Measurements from ENCODE around the gene SYT12. TPM values are rescaled to one million over a fixed set of nuclear protein-coding genes. Genes with fewer than 3 reads are reported as not detected.

The SYT12 gene
- polyA plus RNA-seq, 1 donor, result 0.06 TPM

- no CpG with 5 or more reads among the region's 8 CpGs for WGBS (ENCODE audit: insufficient coverage, low lambda C conversion rate)
- Histone ChIP-seq H3K27me3 (ENCODE audit: control insufficient read depth, insufficient read depth, low read length) (no peaks in the 10 kb centered on the region), H3K9me3 (ENCODE audit: control insufficient read depth, low read depth, low read length) (no peaks in the 10 kb centered on the region), H3K36me3 (ENCODE audit: control insufficient read depth, insufficient read depth, low read length) (no peaks in the 10 kb centered on the region), H3K4me1 (ENCODE audit: control insufficient read depth, insufficient read depth, low read length) (no peaks in the 10 kb centered on the region), H3K4me3 (ENCODE audit: low read length) (no peak overlapping the region), H3K27ac (ENCODE audit: low read length) (no peak overlapping the region)
- DNase-seq, result no peak
Measured at GRCh38 chr11:67015048-67015447, 7.9 kb upstream of the SYT12 start.

GRCh38 chr11:67016550-67016949 is 6.4 kb upstream of the SYT12 start:
- H3K9me3 ChIP-seq (ENCODE audit: control insufficient read depth, low read depth, low read length), result no peaks in the 10 kb centered on the region
- no peaks in the 10 kb centered on the region for H3K4me1 ChIP-seq (ENCODE audit: control insufficient read depth, insufficient read depth, low read length)
- WGBS (ENCODE audit: insufficient coverage, low lambda C conversion rate), result 100% methylated on average over 1 of the region's 5 CpGs
- no peak overlapping the region for H3K27ac ChIP-seq (ENCODE audit: low read length)
- H3K4me3 ChIP-seq (ENCODE audit: low read length), result no peak overlapping the region
- no peak for DNase-seq
- no peaks in the 10 kb centered on the region for H3K36me3 ChIP-seq (ENCODE audit: control insufficient read depth, insufficient read depth, low read length)
- H3K27me3 ChIP-seq (ENCODE audit: control insufficient read depth, insufficient read depth, low read length), result no peaks in the 10 kb centered on the region

GRCh38 chr11:67020949-67021348 is 2.0 kb upstream of the SYT12 start:
- no peak for DNase-seq
- peaks cover 13% of the 10 kb centered on the region for H3K4me1 ChIP-seq (ENCODE audit: control insufficient read depth, insufficient read depth, low read length)
- no peak overlapping the region for H3K4me3 ChIP-seq (ENCODE audit: low read length)
- no peak overlapping the region for H3K27ac ChIP-seq (ENCODE audit: low read length)
- no CpG with 5 or more reads among the region's 6 CpGs for WGBS (ENCODE audit: insufficient coverage, low lambda C conversion rate)
- peaks cover 3% of the 10 kb centered on the region for H3K9me3 ChIP-seq (ENCODE audit: control insufficient read depth, low read depth, low read length)
- H3K36me3 ChIP-seq (ENCODE audit: control insufficient read depth, insufficient read depth, low read length), result no peaks in the 10 kb centered on the region
- peaks cover 35% of the 10 kb centered on the region for H3K27me3 ChIP-seq (ENCODE audit: control insufficient read depth, insufficient read depth, low read length)

- no CpG with 5 or more reads among the region's 20 CpGs for WGBS (ENCODE audit: insufficient coverage, low lambda C conversion rate)
- Histone ChIP-seq H3K4me3 (ENCODE audit: low read length) (no peak overlapping the region), H3K4me1 (ENCODE audit: control insufficient read depth, insufficient read depth, low read length) (peaks cover 13% of the 10 kb centered on the region), H3K27ac (ENCODE audit: low read length) (no peak overlapping the region), H3K27me3 (ENCODE audit: control insufficient read depth, insufficient read depth, low read length) (peaks cover 37% of the 10 kb centered on the region), H3K36me3 (ENCODE audit: control insufficient read depth, insufficient read depth, low read length) (no peaks in the 10 kb centered on the region), H3K9me3 (ENCODE audit: control insufficient read depth, low read depth, low read length) (peaks cover 3% of the 10 kb centered on the region)
- peak; percentile 19 to 35 for DNase-seq
Measured at GRCh38 chr11:67022341-67022933, 497 bp upstream of the SYT12 start.

GRCh38 chr11:67023957-67024353 is 1.0 kb downstream of the SYT12 start:
- Histone ChIP-seq H3K36me3 (ENCODE audit: control insufficient read depth, insufficient read depth, low read length) (no peaks in the 10 kb centered on the region), H3K4me1 (ENCODE audit: control insufficient read depth, insufficient read depth, low read length) (peaks cover 13% of the 10 kb centered on the region), H3K27me3 (ENCODE audit: control insufficient read depth, insufficient read depth, low read length) (peaks cover 37% of the 10 kb centered on the region), H3K4me3 (ENCODE audit: low read length) (no peak overlapping the region), H3K9me3 (ENCODE audit: control insufficient read depth, low read depth, low read length) (peaks cover 3% of the 10 kb centered on the region), H3K27ac (ENCODE audit: low read length) (no peak overlapping the region)
- no peak for DNase-seq
- WGBS (ENCODE audit: insufficient coverage, low lambda C conversion rate), result no CpG with 5 or more reads among the region's 6 CpGs

GRCh38 chr11:67024410-67024809 is 1.5 kb downstream of the SYT12 start:
- Histone ChIP-seq H3K9me3 (ENCODE audit: control insufficient read depth, low read depth, low read length) (peaks cover 3% of the 10 kb centered on the region), H3K36me3 (ENCODE audit: control insufficient read depth, insufficient read depth, low read length) (no peaks in the 10 kb centered on the region), H3K4me3 (ENCODE audit: low read length) (no peak overlapping the region), H3K27ac (ENCODE audit: low read length) (no peak overlapping the region), H3K27me3 (ENCODE audit: control insufficient read depth, insufficient read depth, low read length) (peaks cover 37% of the 10 kb centered on the region), H3K4me1 (ENCODE audit: control insufficient read depth, insufficient read depth, low read length) (peaks cover 13% of the 10 kb centered on the region)
- WGBS (ENCODE audit: insufficient coverage, low lambda C conversion rate), result 60% methylated on average over 1 of the region's 5 CpGs
- no peak for DNase-seq

GRCh38 chr11:67024966-67025365 is 2.0 kb downstream of the SYT12 start:
- WGBS (ENCODE audit: insufficient coverage, low lambda C conversion rate), result 100% methylated on average over 1 of the region's 1 CpG

GRCh38 chr11:67025750-67026149 is 2.8 kb downstream of the SYT12 start:
- peaks cover 13% of the 10 kb centered on the region for H3K4me1 ChIP-seq (ENCODE audit: control insufficient read depth, insufficient read depth, low read length)
- H3K9me3 ChIP-seq (ENCODE audit: control insufficient read depth, low read depth, low read length), result peaks cover 3% of the 10 kb centered on the region
- peaks cover 38% of the 10 kb centered on the region for H3K27me3 ChIP-seq (ENCODE audit: control insufficient read depth, insufficient read depth, low read length)
- no peak for DNase-seq
- no CpG with 5 or more reads among the region's 8 CpGs for WGBS (ENCODE audit: insufficient coverage, low lambda C conversion rate)
- H3K27ac ChIP-seq (ENCODE audit: low read length), result no peak overlapping the region
- H3K4me3 ChIP-seq (ENCODE audit: low read length), result no peak overlapping the region
- no peaks in the 10 kb centered on the region for H3K36me3 ChIP-seq (ENCODE audit: control insufficient read depth, insufficient read depth, low read length)

More at GRCh38 chr11:67024966-67025365, 2.0 kb downstream of the SYT12 start:
- DNase-seq, result no peak
- Histone ChIP-seq H3K4me1 (ENCODE audit: control insufficient read depth, insufficient read depth, low read length) (peaks cover 13% of the 10 kb centered on the region), H3K9me3 (ENCODE audit: control insufficient read depth, low read depth, low read length) (peaks cover 3% of the 10 kb centered on the region), H3K36me3 (ENCODE audit: control insufficient read depth, insufficient read depth, low read length) (no peaks in the 10 kb centered on the region), H3K27me3 (ENCODE audit: control insufficient read depth, insufficient read depth, low read length) (peaks cover 37% of the 10 kb centered on the region), H3K4me3 (ENCODE audit: low read length) (no peak overlapping the region), H3K27ac (ENCODE audit: low read length) (no peak overlapping the region)

GRCh38 chr11:67026941-67027340 is 4.0 kb downstream of the SYT12 start:
- Histone ChIP-seq H3K4me1 (ENCODE audit: control insufficient read depth, insufficient read depth, low read length) (peaks cover 13% of the 10 kb centered on the region), H3K27ac (ENCODE audit: low read length) (no peak overlapping the region), H3K27me3 (ENCODE audit: control insufficient read depth, insufficient read depth, low read length) (peaks cover 45% of the 10 kb centered on the region), H3K4me3 (ENCODE audit: low read length) (no peak overlapping the region), H3K9me3 (ENCODE audit: control insufficient read depth, low read depth, low read length) (peaks cover 3% of the 10 kb centered on the region), H3K36me3 (ENCODE audit: control insufficient read depth, insufficient read depth, low read length) (no peaks in the 10 kb centered on the region)
- WGBS (ENCODE audit: insufficient coverage, low lambda C conversion rate), result no CpG with 5 or more reads among the region's 5 CpGs
- no peak for DNase-seq

GRCh38 chr11:67027483-67027930 is 4.6 kb downstream of the SYT12 start:
- WGBS (ENCODE audit: insufficient coverage, low lambda C conversion rate), result no CpG with 5 or more reads among the region's 12 CpGs
- DNase-seq, result peak; percentile 16 to 19
- H3K36me3 ChIP-seq (ENCODE audit: control insufficient read depth, insufficient read depth, low read length), result no peaks in the 10 kb centered on the region
- no peak overlapping the region for H3K4me3 ChIP-seq (ENCODE audit: low read length)
- peaks cover 40% of the 10 kb centered on the region for H3K27me3 ChIP-seq (ENCODE audit: control insufficient read depth, insufficient read depth, low read length)
- peaks cover 3% of the 10 kb centered on the region for H3K9me3 ChIP-seq (ENCODE audit: control insufficient read depth, low read depth, low read length)
- no peak overlapping the region for H3K27ac ChIP-seq (ENCODE audit: low read length)
- peaks cover 8% of the 10 kb centered on the region for H3K4me1 ChIP-seq (ENCODE audit: control insufficient read depth, insufficient read depth, low read length)

GRCh38 chr11:67027943-67028542 is 5.1 kb downstream of the SYT12 start:
- Histone ChIP-seq H3K4me1 (ENCODE audit: control insufficient read depth, insufficient read depth, low read length) (peaks cover 3% of the 10 kb centered on the region), H3K27ac (ENCODE audit: low read length) (no peak overlapping the region), H3K9me3 (ENCODE audit: control insufficient read depth, low read depth, low read length) (peaks cover 3% of the 10 kb centered on the region), H3K4me3 (ENCODE audit: low read length) (no peak overlapping the region), H3K36me3 (ENCODE audit: control insufficient read depth, insufficient read depth, low read length) (no peaks in the 10 kb centered on the region), H3K27me3 (ENCODE audit: control insufficient read depth, insufficient read depth, low read length) (peaks cover 34% of the 10 kb centered on the region)
- DNase-seq, result no peak
- WGBS (ENCODE audit: insufficient coverage, low lambda C conversion rate), result no CpG with 5 or more reads among the region's 6 CpGs

Data from large intestine (tissue), 3 donors.